Measurements from ENCODE around the gene NAGPA. TPM values are rescaled to one million over a fixed set of nuclear protein-coding genes. Genes with fewer than 3 reads are reported as not detected.

The NAGPA gene
- total and polyA plus RNA-seq, 2 of the 13 experiments (the other 11 are each of a cell fraction or from before 2014, with no cell fraction given): 27.1 to 60.3 TPM

DNA sequence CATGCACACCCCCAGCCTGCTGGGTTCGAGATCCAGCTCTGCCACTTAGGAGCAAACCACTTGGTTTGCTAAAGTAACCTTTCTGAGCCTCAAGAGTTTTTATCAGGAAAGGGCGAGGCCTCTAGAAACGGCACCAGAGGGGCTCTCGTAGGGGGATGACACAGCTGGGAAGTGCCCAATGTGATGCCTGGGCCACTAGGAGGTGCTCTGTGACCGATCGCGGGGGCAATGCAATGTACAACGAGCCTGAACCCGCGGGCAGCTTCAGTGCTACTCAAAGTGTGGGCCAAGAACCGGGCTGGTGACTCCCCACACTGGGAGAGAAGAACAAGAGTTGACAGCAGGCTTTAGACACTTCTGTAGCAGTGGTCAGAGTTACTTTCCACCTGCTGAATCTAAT, 22.6 kb upstream of the NAGPA start (continued):
- TF ChIP-seq HOXA5 (CRISPR knock-in tag; IDR thresholded peaks at IDR 0.05) (peak; percentile 36; the same call in 1 of the 2 replicates), CBX5 (CRISPR knock-in tag; IDR thresholded peaks at IDR 0.05; ENCODE audit: borderline replicate concordance) (no peak; the same call in 1 of the 2 replicates), RELA (CRISPR knock-in tag; IDR thresholded peaks at IDR 0.05) (no peak), ZNF513 (CRISPR knock-in tag; conservative IDR thresholded peaks at IDR 0.05) (0 out of 2 replicates have a peak, but pooled peaks have one; percentile 65), REPIN1 (CRISPR knock-in tag; IDR thresholded peaks at IDR 0.05; ENCODE audit: borderline replicate concordance, low read depth) (no peak), KAT7 (CRISPR knock-in tag; IDR thresholded peaks at IDR 0.05; ENCODE audit: borderline replicate concordance) (no peak), PATZ1 (CRISPR knock-in tag; IDR thresholded peaks at IDR 0.05) (peak; percentile 46; the same call in 1 of the 2 replicates), CTCF (CRISPR knock-in tag; IDR thresholded peaks at IDR 0.05) (peak; percentile 90), ZNF335 (CRISPR knock-in tag; IDR thresholded peaks at IDR 0.05) (no peak), SRSF4 (IDR thresholded peaks at IDR 0.05; ENCODE audit: low read depth, low read length, poor library complexity, severe bottlenecking) (no peak), USF2 (IDR thresholded peaks at IDR 0.05; ENCODE audit: low read depth, low read length) (no peak), USF2 (CRISPR knock-in tag; IDR thresholded peaks at IDR 0.05; ENCODE audit: borderline replicate concordance) (no peak)
- TF ChIP-seq, protein P1, sequence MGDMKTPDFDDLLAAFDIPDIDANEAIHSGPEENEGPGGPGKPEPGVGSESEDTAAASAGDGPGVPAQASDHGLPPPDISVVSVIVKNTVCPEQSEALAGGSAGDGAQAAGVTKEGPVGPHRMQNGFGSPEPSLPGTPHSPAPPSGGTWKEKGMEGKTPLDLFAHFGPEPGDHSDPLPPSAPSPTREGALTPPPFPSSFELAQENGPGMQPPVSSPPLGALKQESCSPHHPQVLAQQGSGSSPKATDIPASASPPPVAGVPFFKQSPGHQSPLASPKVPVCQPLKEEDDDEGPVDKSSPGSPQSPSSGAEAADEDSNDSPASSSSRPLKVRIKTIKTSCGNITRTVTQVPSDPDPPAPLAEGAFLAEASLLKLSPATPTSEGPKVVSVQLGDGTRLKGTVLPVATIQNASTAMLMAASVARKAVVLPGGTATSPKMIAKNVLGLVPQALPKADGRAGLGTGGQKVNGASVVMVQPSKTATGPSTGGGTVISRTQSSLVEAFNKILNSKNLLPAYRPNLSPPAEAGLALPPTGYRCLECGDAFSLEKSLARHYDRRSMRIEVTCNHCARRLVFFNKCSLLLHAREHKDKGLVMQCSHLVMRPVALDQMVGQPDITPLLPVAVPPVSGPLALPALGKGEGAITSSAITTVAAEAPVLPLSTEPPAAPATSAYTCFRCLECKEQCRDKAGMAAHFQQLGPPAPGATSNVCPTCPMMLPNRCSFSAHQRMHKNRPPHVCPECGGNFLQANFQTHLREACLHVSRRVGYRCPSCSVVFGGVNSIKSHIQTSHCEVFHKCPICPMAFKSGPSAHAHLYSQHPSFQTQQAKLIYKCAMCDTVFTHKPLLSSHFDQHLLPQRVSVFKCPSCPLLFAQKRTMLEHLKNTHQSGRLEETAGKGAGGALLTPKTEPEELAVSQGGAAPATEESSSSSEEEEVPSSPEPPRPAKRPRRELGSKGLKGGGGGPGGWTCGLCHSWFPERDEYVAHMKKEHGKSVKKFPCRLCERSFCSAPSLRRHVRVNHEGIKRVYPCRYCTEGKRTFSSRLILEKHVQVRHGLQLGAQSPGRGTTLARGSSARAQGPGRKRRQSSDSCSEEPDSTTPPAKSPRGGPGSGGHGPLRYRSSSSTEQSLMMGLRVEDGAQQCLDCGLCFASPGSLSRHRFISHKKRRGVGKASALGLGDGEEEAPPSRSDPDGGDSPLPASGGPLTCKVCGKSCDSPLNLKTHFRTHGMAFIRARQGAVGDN (CRISPR knock-in tag; IDR thresholded peaks at IDR 0.05): peak; percentile 35
- TF ChIP-seq, protein P2, sequence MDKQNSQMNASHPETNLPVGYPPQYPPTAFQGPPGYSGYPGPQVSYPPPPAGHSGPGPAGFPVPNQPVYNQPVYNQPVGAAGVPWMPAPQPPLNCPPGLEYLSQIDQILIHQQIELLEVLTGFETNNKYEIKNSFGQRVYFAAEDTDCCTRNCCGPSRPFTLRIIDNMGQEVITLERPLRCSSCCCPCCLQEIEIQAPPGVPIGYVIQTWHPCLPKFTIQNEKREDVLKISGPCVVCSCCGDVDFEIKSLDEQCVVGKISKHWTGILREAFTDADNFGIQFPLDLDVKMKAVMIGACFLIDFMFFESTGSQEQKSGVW (CRISPR knock-in tag; IDR thresholded peaks at IDR 0.05; ENCODE audit: borderline replicate concordance): no peak
- TF ChIP-seq, protein P3, sequence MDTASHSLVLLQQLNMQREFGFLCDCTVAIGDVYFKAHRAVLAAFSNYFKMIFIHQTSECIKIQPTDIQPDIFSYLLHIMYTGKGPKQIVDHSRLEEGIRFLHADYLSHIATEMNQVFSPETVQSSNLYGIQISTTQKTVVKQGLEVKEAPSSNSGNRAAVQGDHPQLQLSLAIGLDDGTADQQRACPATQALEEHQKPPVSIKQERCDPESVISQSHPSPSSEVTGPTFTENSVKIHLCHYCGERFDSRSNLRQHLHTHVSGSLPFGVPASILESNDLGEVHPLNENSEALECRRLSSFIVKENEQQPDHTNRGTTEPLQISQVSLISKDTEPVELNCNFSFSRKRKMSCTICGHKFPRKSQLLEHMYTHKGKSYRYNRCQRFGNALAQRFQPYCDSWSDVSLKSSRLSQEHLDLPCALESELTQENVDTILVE (CRISPR knock-in tag; IDR thresholded peaks at IDR 0.05): no peak

Measured in HepG2 (cell line).